Activated gamma-delta T cell treated with anti-CD3 and anti-CD28 coated beads, Interleukin-2, amount 50 U/mL, for 16 hours (primary cell): Measurements from ENCODE around the gene EXOC6B.

ENCODE experiments used
- DNase-seq: peaks from one replicate; pipeline ENCODE4 v3.0.0-alpha.2; 2020; ENCODE audit warnings: low read depth

Gene EXOC6B

GRCh38 chr2:72361521-72361920, 464.3 kb downstream of the EXOC6B start:
- DNase-seq, result no peak

GRCh38 chr2:72361042-72361441, 464.8 kb downstream of the EXOC6B start:
- no peak for DNase-seq

GRCh38 chr2:72350852-72351251, 475.0 kb downstream of the EXOC6B start:
- no peak for DNase-seq

GRCh38 chr2:72349016-72349415, 476.8 kb downstream of the EXOC6B start:
- no peak for DNase-seq

- no peak for DNase-seq
Observed at GRCh38 chr2:72347081-72347480, 478.8 kb downstream of the EXOC6B start.

- DNase-seq, result no peak
Observed at GRCh38 chr2:72341639-72342038, 484.2 kb downstream of the EXOC6B start.

GRCh38 chr2:72340665-72341064, 485.2 kb downstream of the EXOC6B start:
- DNase-seq, result no peak

GRCh38 chr2:72338076-72338475, 487.8 kb downstream of the EXOC6B start:
- DNase-seq, result no peak

- no peak for DNase-seq
Observed at GRCh38 chr2:72332720-72333119, 493.1 kb downstream of the EXOC6B start.

GRCh38 chr2:72330652-72331051, 495.2 kb downstream of the EXOC6B start:
- no peak for DNase-seq

- DNase-seq, result no peak
Observed at GRCh38 chr2:72326759-72327158, 499.1 kb downstream of the EXOC6B start.

GRCh38 chr2:72325592-72326422, 500.0 kb downstream of the EXOC6B start:
- no peak for DNase-seq

- no peak for DNase-seq
Observed at GRCh38 chr2:72316774-72317173, 509.1 kb downstream of the EXOC6B start.

GRCh38 chr2:72300147-72300684, 525.6 kb downstream of the EXOC6B start:
- DNase-seq, result no peak

- DNase-seq, result no peak
Observed at GRCh38 chr2:72293620-72294019, 532.2 kb downstream of the EXOC6B start.

GRCh38 chr2:72292433-72292832, 533.4 kb downstream of the EXOC6B start:
- DNase-seq, result no peak

GRCh38 chr2:72291059-72291458, 534.8 kb downstream of the EXOC6B start:
- no peak for DNase-seq

- DNase-seq, result no peak
Observed at GRCh38 chr2:72289736-72290135, 536.1 kb downstream of the EXOC6B start.

- DNase-seq, result no peak
Observed at GRCh38 chr2:72289283-72289682, 536.5 kb downstream of the EXOC6B start.

GRCh38 chr2:72278046-72278445, 547.8 kb downstream of the EXOC6B start:
- DNase-seq, result no peak

GRCh38 chr2:72276876-72277275, 549.0 kb downstream of the EXOC6B start:
- no peak for DNase-seq

GRCh38 chr2:72276356-72276755, 549.5 kb downstream of the EXOC6B start:
- DNase-seq, result no peak

GRCh38 chr2:72275084-72275483, 550.7 kb downstream of the EXOC6B start:
- DNase-seq, result no peak

GRCh38 chr2:72274380-72274797, 551.4 kb downstream of the EXOC6B start:
- no peak for DNase-seq
